ENCODE measurements around the gene ODC1.
"Not testable (repeated sequence)": the region's sequence is repeated elsewhere in the genome, so short reads cannot be mapped to it uniquely, and the experiment has no call there.

The ODC1 gene

DNA sequence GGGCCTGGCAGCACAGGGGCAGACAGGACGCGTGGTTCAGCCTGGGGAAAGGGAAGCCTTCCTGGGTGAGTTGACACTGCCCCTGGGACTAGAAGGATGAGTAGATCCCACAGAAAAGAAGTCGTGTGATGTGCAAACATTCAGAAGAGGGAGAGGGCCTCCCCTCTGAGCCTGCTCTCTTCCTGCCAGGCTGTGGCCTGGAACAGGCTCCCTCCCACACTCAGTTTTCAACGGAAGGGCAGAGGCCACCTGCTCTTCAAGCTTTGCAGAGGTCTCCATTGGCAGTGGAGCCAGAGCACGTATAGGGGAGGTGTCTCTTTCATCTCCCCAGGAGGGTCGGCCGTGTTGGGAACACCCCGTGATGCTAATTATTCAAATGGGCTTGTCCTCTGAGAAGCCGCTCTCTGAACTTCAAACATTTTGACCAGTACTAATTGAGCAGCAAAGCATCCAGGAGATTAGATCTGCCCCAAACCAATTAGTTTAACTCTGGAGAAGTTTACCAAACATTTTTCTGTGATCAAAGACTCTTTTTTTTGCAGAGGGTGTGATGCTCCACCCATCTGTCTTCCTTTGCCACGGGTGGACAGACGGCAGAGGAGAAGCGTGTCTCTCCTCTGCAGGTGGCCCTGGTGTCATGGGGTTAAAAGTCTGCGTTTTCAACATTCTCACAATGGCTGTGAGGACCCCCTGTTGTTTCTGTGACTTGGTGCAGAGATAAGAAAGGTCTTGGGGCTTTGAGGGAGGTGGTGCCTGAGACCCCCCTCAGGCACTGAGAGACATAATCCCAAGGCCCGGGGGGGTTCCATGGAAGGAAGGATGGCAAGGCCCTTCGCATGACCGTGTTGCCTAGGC lies 29.5 kb upstream of the ODC1 start:
- DNase-seq = peak; percentile 90

DNA sequence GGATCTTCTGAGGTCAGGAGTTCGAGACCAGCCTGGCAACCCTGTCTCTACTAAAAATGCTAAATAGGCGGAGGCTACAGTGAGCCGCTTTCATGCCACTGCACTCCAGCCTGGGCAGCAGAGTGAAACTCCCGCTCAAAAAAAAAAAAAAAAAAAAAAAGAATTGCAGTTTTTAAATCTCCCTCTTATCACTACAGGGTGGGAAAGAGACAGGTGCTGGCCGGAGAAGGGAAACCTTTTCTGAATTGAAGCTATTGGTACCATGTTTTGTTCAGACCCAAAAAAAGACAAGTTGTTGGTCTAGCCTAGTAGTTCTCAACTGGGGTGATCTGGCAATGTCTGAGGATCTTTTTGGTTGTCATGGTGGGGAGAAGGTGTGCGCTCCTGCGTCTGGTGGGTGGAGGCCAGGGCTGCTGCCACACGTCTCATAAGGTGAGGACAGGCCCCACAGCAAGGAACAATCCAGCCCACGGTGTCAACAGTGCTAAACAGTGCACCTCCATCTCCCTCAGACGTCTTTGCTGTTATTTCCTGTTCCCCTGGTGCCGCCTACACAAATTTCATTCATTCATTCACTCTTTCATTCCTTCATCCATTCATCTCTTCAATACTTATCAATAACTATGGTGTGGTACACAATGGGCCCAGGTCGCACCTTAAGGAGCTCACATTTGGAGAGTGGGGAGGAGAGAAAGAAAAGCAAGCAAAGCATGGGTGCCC lies 28.8 kb upstream of the ODC1 start:
- no peak for DNase-seq

DNA sequence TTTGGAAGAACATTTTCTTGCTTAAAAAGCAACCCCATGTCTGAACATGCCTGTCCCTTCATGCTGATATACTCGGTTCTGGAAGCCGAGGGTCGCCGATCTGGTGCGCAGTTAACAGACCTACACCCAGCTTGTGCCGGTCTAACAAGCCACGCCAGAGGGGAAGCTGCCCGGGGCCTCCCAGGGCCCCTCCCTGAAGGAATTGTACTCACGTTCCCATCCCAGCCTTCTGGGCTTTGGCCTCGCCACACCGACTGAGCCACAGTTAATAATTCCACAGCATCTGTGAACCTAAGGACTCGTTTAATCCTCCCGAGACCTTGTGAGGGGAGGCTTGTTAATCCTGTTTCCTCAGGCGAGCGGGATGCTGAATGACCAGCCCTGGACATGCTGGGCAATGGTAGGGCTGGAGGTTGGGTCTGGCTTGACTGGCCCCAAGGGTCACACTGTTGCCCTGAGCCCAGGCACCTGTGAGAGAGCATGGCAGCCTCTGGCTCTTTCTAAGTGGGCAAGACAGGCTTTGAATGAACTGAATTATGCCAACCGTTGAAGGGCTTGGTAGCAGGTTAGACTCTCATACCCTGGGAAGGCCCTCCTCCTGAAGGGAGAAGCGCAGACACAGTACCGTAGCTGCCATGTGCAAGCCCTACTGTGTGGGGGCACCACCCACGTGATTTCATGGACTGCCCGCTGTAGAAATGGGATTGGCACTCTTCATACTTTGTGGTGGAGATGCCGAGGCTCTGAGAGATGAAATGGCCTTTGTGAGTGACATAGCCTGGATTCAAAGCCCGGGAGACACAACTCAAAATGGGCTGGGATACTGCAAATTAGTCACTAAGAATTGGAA lies 27.9 kb upstream of the ODC1 start:
- DNase-seq = no peak

DNA sequence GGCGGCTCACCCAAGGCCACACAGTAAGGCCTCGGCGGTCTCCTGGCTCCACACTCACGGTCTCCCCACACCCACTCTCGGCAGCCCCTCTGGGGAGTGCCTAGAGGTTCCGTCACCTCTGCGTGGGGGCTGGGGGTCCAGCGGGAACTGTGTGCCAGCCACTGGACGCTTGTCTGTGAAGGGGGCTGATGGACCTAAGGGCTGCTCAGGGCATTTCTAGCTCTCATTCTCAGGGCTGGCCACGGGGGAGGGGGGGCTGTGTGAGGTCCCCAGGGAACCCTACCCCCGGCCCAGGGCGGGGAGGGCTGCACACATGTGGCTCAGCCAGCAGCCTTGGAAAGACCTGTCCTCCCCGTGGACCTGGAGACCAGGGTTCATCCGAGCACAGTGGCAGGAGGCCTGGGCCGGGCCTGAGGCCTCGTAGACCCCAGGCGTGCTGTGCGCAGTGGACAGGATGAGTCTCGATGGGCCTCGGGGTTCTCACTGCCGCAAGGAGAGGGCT lies 27.1 kb upstream of the ODC1 start:
- DNase-seq = no peak

DNA sequence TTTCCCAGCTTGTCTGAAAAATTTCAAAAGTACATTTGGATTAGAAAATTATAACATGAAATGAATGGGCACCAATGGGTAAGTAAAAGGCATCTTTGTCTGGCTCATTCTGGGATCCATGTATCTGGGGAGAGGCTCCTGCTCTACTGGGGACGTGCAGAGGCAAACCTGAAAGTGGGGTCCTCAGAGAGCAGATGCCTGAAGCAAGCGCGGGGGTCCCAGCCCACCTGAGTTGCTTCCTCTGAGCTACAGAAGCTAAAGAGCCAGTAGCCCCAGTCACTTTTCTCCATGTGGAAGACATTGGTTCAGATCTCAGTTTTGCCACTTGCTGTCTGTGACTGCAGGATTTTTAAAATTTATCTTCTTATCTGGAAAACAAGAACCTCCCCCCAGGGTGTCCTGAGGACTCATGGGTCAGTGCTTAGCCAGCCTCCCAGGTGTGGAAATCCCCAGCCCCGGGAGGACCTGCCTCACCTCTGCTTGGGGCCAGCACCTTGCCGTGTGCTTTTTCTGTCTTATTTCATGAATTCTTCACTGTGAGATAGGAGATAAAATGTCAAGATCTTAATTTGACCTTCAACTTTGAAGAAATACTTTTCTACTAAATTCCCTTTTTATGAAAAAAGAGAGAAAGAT lies 25.1 kb upstream of the ODC1 start:
- no peak for DNase-seq

DNA sequence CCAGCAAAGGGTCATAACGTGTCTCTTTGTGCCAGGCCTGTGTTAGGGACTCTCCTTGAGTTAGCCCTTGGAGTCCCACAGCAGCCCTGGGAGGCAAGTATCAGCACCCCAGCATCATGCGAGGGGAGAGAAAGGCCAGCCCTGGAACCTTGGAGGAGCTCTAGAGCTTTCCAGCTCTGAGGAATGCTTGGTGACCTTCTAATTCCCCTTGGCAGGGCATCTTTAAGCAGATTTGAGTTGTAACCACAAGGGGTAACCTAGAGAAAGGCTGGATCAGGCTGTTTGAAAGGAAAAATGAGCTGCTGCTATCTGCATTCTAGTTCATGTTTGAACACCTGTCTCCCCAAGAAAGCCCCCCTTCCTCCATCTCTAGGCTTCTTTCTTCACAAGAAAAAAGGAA lies 23.8 kb upstream of the ODC1 start:
- peak; percentile 37 for DNase-seq

DNA sequence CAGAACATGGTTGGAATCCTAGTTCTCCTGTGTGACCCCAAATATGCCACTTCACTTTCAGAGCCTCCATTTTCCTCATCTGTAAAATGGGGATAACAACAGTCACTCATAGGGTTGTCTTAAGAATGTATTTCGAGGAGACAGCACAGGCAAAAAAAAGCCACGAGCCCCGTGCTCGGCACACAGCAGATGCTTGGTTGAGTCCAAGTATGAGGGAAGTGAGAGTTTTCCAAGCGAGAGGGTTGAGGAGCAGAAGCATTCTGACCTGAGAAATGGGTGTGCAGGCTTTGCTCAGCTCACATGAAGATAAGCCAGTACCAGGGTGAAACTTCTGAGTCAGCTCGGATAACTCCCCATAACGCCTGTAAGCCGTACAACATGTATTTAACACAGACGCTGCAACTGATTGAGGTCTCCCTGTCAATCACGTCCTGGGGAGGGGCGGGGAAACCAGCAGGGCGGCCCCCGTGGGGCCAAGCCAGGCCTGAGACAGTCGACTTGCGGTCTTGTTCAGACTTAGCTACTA lies 23.0 kb upstream of the ODC1 start:
- no peak for DNase-seq

DNA sequence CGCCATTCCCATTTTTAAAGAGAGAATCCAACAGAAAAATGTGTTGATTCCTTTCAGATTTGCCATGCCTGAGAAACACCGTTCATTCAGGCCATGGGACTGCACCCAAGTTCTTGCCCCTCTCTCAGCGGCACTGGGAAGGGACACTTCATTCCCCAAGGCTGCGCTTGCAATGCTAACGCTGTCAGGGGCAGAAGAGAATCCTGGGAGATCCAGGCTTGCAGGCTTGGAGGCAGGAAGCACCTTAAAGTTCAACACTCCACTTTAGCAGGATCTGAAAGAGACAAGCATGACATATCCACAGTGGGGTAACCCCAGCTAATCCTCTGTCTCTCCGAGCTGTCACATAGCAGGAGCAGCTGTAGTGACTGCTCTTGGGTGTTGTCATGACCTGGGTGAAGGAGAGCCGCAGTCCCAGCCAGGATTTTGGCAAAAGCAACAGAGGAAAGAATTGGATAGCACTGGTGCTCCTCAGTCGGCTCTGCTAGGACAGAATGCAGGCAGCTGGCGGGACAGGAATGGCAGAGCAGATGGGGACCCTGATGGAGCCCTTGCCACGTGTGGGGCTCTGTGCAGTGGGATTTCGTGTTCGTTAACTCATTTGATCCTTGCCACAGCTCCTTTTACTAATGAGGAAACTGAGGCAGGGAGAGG lies 22.0 kb upstream of the ODC1 start:
- DNase-seq = no peak

DNA sequence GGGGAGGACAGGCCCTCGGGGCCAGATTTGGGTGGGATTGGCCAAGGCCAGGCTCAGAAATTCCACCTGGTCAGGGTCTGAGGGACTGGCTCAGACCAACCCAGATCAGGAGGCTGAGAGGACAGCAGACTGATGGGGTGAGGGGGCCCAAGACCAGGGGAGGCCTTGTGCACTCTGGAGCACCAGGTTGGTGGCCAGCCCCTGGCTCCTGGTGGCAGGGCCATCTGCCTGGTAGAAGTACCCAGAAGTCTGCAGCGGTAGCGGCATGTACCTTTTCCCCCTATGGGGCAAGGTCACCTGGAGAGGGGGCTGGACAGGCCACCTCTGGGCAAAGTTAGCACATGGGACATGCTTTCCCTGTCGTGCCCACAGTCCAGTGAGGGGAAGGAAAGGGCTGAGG lies 21.2 kb upstream of the ODC1 start:
- DNase-seq = no peak

DNA sequence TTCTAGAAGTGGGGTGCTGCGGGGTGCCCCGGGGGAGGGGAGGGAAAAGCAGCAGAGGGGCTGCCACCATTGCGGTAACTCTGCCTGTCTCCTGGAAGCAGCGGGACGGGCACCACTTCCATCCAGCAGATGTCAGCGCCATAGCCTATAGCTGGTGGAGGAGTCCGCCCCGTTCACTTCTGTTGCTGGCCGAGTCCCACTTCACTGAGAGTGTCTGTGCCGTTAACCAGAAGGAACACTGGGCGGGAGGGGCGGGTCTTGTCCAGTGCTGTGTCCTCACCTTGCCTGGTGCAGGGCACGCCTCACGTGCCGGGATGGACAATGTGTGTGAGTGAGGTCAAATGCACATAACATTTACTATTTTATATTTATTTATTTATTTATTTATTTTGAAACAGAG lies 19.3 kb upstream of the ODC1 start:
- DNase-seq = no peak

DNA sequence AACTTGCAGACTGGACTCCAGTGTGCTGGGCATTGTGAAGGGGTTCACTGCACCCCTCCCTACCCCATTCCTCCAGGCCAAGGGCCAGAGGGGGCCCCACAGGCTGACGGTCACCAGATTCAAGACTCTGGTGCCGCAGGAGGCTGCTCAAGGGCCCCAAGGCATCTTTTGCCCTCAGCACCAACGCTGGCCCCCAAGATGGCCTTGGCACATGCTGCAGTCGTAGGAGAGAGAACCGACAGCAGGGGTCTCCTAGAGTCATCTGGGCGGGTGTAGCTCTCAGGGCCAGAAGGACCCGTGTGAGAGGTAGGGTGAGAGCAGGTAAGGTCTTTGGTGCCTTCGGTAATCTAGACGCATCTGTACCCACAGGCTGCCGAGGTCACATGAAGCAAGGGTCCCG lies 18.7 kb upstream of the ODC1 start:
- DNase-seq = no peak

DNA sequence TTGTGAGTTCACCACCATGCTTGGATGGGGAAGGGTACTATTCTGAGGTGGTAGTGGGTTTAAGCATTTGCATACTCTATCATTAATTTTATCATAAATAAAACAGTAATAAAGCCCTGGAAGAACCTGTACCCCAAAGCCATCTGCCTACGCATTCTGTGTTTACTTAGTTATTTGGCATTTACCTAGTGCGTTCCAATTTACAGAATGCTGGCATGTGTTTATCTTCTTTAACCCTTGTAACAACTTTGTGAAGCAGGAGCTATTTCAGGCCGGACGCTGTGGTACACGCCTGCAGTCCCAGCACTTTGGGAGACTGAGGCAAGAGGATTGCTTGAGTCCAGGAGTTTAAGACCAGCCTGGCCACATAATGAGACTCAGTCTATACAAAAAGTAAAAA lies 17.8 kb upstream of the ODC1 start:
- DNase-seq = no peak

DNA sequence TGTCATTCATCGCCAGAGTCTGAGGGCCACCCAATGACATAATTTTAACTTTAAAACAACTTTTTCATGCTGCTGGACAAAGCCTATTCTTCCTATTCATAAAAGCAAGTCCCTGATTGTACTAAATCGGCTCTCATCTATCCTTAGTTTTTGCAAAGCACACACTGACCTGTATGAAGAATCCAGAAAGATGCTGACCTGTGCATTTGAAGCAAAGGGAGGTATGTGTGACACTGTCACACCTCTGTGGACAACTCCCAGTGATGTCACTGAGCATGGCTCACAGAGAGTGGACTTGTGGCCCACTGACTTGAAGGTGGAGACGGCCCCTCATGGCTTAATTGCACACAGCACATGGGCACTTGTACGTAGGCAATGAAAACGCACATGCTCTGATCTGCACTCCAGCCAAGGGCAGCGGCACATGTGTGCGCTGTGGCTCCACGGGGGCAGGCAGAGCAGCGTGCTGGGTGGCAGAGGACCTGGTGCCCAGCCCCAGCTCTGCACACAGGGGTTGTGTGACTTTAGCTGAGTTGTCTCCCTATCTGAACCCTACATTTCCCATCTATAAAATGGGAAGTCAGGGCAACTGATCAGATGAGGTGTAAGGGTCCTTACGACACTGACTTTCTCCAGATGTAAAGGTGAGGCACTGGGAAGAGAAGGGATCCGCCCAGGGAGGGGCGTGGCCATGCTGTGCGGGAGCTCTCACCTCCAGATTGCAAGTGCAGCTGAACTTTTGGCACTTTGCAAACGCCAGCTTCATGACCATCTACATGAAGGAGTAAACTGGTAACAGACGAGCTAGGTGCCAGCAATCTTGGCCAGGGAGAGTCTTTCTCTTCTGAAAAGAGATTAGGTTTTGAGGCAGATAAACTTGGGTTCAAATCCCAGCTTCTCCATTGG lies 14.3 kb upstream of the ODC1 start:
- DNase-seq = no peak

DNA sequence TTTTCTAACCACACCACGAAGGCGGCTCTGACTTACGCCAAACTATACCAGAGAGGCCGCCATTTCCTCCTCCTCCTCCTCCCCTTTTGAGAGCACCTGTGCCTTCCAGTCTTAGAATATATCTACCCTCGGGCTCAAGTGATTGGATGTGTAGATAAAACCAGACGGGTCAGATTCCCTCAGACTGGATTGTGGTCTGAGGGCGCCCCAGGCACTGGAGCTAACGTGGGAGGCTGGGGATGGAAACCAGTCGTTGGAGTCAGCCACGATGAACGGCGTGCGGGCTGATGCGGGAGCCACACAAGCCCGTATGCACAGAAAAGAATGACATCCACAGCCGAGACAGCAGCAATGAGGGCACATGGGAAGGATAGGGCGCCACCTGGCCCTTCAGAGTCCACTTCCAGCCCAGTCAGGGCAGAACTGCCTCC lies 12.3 kb upstream of the ODC1 start:
- peak; percentile 71 for DNase-seq

DNA sequence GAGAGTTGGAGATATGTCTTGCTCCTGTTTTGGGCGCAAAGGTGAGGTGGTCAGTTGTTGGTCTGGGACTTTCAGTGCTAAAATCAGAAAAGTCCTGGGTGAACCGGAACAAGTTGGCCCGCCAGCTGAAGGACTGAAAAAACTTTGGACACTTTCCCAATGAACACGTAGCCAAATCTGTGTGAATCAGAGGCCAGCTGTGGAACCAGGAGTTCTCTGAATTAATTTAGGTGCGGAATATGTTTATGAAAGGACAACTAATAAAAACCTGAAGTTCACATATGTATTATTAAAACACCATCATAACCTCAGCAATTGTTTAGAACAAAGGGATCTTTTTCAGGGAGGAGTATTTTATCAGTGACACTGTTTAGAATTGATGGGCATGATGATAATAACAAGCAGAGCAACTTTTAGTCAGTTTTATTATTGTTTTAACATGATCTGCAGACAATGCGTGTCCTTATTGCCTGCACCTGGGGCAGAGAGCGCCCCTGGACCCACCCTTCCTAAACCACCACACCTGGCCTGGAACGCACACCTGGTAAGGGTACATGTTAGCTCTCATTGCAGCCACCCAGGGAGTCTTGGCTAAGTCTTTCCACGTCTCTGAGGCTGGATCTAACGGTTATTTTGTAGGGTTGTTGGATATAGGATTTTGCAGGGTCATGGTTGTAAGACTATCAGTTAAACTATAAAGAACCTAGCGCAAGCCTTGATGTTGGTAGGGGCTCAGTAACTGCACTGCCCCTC lies 9.9 kb upstream of the ODC1 start:
- peak; percentile 21 for DNase-seq

DNA sequence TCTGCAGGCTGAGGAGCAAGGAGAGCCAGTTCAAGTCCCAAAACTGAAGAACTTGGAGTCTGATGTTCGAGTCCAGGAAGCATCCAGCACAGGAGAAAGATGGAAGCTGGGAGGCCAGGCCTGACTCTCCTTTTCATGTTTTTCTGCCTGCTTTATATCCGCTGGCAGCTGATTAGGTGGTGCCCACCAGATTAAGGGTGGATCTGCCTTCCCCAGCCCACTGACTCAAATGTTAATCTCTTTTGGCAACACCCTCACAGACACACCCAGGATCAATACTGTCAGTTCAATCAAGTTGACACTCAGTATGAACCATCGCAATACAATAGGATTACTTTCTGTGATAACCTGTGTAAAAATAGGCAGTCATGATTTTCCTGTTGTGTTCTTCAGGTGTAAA lies 9.1 kb upstream of the ODC1 start:
- not testable (repeated sequence) for DNase-seq

DNA sequence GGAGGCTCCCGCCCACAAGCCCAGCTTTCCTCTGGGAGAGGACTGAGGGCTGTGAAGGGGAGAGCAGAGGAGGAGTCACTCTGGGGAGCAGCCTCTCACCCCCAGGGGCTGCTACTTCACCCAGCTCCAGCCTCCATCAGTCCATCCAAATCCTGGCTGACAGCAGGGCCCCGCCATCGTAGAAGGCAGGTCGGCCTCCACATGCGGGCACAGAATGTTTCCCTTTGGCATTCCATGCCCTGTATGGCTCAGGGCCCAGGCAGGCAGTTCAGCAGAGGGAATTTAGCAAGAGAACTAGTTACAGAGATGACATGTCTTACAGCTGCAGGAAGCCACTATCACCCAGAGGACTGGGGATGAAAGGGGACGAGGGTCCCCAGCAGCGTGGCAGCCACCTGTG lies 6.4 kb upstream of the ODC1 start:
- DNase-seq = no peak

DNA sequence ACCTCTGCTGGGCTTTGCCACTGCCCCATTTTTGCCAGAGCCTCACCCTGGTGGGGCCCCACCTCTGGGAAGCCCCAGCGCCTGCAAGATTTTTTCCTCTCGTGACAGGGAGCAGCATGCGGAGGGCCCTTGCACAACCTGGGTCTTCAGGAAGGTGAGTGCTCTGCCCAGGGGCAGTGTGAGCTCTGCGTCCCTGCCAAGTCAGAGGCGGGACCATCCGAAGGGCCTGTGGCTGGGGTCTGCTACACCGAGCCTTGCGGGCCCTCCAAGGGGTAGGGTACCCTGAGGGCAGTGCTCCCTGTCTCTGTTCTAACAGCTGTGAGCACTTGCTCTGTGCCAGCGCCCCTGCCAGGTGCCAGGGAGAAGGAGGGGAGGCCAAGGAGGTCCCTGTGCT lies 5.8 kb upstream of the ODC1 start:
- DNase-seq = no peak

DNA sequence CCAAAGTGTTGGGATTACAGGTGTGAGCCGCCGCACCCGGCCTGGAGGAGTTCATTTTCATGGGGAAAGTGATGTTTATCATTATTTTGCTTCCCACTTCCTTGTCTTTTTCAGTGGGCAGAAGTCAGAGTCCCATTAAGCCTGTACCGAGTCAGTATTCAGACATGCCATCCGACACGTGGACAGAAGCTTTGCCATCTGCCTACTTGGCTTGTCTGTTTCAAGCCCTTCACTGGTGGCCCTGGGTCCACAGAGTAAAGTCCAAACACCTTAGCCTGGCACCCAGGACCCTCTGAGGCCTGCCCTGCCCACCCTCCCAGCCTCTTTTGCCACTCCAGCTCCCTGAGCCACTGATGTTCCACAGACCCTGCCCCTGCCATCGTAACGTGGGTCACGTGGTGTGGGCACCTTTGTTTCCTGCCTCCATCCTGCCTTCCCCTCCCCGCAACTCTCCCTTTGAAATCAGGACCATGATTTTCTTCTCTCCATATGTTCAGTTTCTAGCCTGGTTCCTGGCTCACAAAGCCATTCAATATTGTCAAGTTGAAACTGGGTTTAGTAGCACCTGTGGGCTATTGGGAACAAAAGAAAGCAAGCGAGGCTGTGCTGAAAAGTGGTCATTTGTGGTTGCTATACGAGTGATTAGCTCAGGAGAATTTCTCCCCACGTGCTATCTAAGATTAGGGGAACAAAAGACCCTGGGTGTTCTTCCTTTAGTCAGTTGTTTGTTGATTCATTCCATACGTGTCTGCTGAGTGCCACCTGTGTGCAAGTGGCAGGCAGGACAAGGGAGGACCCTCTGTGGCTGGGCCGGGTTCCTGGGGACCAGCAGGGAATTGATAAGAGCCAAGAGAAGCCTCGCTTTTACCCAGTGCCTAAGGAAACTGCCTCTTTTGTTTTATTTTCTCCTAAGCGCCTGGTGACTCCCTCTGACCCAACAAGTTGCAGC lies 5.1 kb upstream of the ODC1 start:
- DNase-seq = peak; percentile 81

Data from NCI-H146 (cell line).